ENCODE results near the gene C3. TPM values are rescaled to one million over a fixed set of nuclear protein-coding genes. Genes with fewer than 3 reads are reported as not detected.

C3 gene
- 37.2 to 48.7 TPM (median 44.4 TPM) in 5 replicates for total RNA-seq (2022; extraction: Qiagen RNA extraction; ENCODE audit: low read depth)

DNA sequence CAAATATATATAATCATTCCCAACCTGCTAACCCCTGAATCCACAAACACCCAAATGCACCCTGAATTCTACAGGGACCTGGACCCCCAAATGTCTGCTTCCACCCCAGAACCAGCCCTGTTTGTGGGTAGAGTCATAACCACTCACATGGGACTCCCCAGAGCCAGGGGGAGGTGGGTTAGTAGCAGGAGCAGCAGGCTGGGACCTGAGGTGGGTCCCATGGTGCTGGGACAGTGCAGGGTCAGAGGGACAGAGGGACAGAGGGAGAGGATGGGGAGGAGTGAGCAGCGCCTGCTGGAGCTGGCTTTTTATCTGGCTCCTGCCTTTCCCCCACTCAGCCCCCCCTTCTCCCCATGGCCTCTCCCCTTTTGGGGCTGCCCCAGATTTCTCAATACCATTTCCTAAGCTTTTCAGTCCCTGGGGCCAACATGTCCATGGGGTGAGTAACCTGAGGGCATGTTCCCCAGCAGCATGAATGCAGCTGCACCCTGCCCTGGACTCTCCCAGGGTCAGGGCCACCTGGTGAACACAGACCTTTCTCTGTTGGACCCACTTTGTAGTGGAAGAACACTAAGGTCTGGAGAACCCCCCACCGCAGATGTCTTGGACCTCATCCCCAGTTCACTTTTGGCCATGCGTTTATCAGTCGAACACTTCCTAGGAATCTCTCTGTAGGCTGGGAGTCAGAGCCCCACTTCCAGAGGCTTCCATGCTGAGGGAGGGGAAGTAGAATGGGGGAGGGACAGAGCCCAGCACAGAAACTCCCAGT is at the start of gene C3:
Gene C3, minus strand, starts transcription at position 282 of the 769 bp plus-strand sequence. Its CDS starts 61 bp downstream, at position 221.

DNA sequence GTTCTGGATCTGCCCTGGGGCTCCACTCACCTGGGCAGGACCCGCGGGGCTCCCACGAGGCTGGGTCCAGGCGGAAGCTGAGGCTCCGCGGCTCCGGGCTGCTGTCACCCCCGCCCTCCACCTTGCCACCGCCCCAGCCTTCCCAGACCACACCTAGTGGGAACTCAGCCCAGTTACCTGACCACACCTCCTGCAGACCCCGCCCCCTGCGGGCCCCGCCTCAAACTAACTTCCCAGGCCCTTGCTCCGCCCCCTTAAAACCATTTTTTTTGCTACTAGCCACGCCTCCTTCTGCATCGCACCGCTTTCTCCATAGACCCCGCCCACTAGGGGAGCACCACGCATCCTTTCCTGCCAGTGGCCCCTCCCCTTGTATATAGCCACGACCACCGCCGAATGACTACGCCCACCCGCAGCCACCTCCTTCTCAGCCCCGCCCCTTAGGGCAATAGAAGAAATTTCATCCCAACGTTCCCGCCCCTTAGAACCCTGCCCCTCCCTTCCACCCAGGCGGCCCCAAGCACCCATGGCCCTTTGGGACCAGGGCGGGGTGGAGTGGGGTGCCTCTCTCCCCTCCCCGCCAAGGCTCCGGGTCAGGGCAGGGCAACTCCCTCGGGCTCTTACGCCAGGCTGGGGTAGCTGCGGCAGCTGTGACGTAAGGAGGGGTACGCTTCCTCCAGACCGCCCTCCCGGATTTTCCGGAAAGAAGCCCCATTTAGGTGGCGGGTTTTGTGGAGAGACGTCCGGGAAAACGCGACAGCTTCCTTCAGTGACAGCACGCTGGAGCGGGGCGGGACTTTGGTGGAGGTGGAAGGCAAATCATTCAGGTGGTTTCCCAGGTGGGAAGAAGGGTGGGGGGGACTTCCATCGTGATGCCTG is 47.1 kb upstream of the C3 start, which contains the start of gene SH2D3A:
Gene SH2D3A, minus strand, starts transcription at position 79 of the 879 bp plus-strand sequence. CDS start 3,687 bp downstream, outside the sequence.

DNA sequence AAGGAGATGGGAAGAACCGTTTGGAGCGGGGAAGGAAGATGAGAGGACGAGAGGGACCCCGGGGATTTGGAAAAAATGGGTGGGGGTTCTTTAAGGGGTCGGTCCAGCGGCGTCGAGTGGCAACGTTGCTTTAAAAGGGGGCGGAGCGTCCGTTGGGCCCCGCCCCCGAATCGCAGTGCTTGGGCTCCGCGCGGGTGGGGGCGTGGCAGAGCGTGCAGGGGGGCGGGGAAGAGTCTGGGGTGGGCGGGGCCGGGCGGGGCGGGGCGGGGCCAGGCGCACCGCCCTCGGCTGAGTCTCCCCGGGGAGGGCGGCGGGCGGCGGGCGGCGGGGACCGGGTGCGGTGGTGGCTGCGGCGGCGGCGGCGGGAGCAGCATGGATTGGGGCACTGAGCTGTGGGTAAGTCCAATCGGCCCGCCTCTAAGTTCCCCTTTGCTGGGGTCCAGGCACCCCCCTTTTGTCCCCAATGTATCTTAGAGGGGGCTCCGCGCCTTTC is 19.0 kb upstream of the C3 start, which contains the start of gene TRIP10:
Gene TRIP10, plus strand, starts transcription at position 291 of the 493 bp plus-strand sequence. Its CDS starts 82 bp downstream, at position 373.

DNA sequence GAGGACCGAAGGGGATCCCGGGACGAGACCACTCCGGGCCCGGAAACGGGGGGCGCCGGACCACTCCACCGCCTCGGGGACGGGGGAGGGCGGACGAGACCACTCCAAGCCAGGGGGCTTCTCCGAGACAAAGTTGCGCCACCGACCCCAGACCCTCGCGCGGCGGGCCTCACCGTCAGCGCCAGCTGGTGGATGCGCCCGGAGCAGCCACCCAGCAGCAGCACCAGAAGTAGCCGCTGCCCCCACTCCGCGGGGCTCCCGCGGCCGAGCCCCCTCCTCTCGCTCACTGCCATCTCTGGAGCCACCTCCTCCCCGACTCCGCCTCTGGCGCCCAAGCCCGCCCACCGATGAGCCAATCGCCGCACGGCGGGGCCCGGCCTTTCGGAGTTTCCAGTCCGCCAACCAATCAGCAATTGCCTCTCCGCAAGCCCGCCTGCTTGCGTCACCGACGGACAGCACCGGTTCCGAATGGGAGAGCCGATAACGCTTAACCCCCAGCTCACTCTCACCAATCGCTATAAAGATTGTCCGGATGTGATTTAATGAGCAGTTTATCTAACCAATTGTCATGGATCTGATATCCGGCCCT is 16.9 kb upstream of the C3 start, which contains the start of gene GPR108:
Gene GPR108, minus strand, starts transcription at position 297 of the 589 bp plus-strand sequence. Its CDS starts 4 bp downstream, at position 293.

Other genes with a start within 250 kb of the C3 start
- 0.19 to 0.30 TPM (median 0.27 TPM) in 5 replicates for gene DENND1C, start 238.9 kb downstream of the C3 start, total RNA-seq (2022; extraction: Qiagen RNA extraction; ENCODE audit: low read depth)
- 5.0 to 6.5 TPM (median 6.4 TPM) in 5 replicates for gene TUBB4A, start 218.3 kb downstream of the C3 start, total RNA-seq (2022; extraction: Qiagen RNA extraction; ENCODE audit: low read depth)
- 4.1 to 9.2 TPM (median 7.2 TPM) in 5 replicates for gene TNFSF9, start 189.6 kb downstream of the C3 start, total RNA-seq (2022; extraction: Qiagen RNA extraction; ENCODE audit: low read depth)
- gene CD70, start 129.5 kb downstream of the C3 start, total RNA-seq (2022; extraction: Qiagen RNA extraction; ENCODE audit: low read depth): 14.3 to 26.7 TPM (median 23.4 TPM) in 5 replicates
- 0.03 to 0.14 TPM (median 0.09 TPM) in 5 replicates for gene TNFSF14, start 50.5 kb downstream of the C3 start, total RNA-seq (2022; extraction: Qiagen RNA extraction; ENCODE audit: low read depth)
- 27.7 to 42.0 TPM (median 38.4 TPM) in 5 replicates for gene GPR108, start 16.9 kb upstream of the C3 start, total RNA-seq (2022; extraction: Qiagen RNA extraction; ENCODE audit: low read depth)
- 52.0 to 62.7 TPM (median 59.6 TPM) in 5 replicates for gene TRIP10, start 19.0 kb upstream of the C3 start, total RNA-seq (2022; extraction: Qiagen RNA extraction; ENCODE audit: low read depth)
- gene SH2D3A, start 46.8 kb upstream of the C3 start, total RNA-seq (2022; extraction: Qiagen RNA extraction; ENCODE audit: low read depth): 12.0 to 14.8 TPM (median 13.3 TPM) in 5 replicates
- gene VAV1, start 52.1 kb upstream of the C3 start, total RNA-seq (2022; extraction: Qiagen RNA extraction; ENCODE audit: low read depth): 6.2 to 9.5 TPM (median 7.4 TPM) in 5 replicates
- gene ADGRE1, start 166.9 kb upstream of the C3 start, total RNA-seq (2022; extraction: Qiagen RNA extraction; ENCODE audit: low read depth): 4.1 to 6.5 TPM (median 5.8 TPM) in 5 replicates

All from A549 treated with CpdA at 1 μM for 4 hours (cell line).